Liver (tissue), 9 donors: ENCODE measurements around the gene KRTAP12-1. TPM values are rescaled to one million over a fixed set of nuclear protein-coding genes. Genes with fewer than 3 reads are reported as not detected.
A peak's percentile ranks its signal among the peaks of the same experiment; 100 is the strongest.

Source experiments
- DNase-seq: peaks from one replicate; pipeline ENCODE4 v3.0.0-alpha.2; 2017; ENCODE audit warnings: low spot score
- H3K27ac ChIP-seq, 2 donors: one replicate each; pipeline ENCODE4 v1.7.0; 2013; ENCODE audit warnings: inconsistent platforms in 2 of 2, low read length in 2 of 2, control low read depth in 1 of 2, low read depth in 1 of 2, mild to moderate bottlenecking in 1 of 2
- H3K27me3 ChIP-seq, 4 donors: one replicate each; pipeline versions ENCODE4 v1.6.1 to v1.7.0; 2013; ENCODE audit warnings: low read length in 3 of 4, inconsistent platforms in 1 of 4, mild to moderate bottlenecking in 1 of 4, moderate library complexity in 1 of 4; ENCODE audit not compliant: control insufficient read depth in 4 of 4, insufficient read depth in 4 of 4
- H3K36me3 ChIP-seq, 4 donors: one replicate each; pipeline versions ENCODE4 v1.6.1 to v1.7.0; 2013; ENCODE audit warnings: low read length in 3 of 4, mild to moderate bottlenecking in 3 of 4, low read depth in 1 of 4, moderate library complexity in 1 of 4; ENCODE audit not compliant: control insufficient read depth in 4 of 4, insufficient read depth in 3 of 4
- H3K4me1 ChIP-seq, 4 donors: one replicate each; pipeline versions ENCODE4 v1.6.1 to v1.7.0; 2013; ENCODE audit warnings: low read length in 3 of 4, mild to moderate bottlenecking in 3 of 4, moderate library complexity in 1 of 4; ENCODE audit not compliant: control insufficient read depth in 4 of 4, insufficient read depth in 4 of 4
- H3K4me3 ChIP-seq, 3 donors: one replicate each; pipeline versions ENCODE4 v1.6.1 to v1.7.0; 2013; ENCODE audit warnings: low read length in 3 of 3, control low read depth in 1 of 3, low read depth in 1 of 3, mild to moderate bottlenecking in 1 of 3
- H3K9ac ChIP-seq, 2 donors: one replicate each; pipeline ENCODE4 v1.7.0; 2013; ENCODE audit warnings: low read length in 2 of 2, mild to moderate bottlenecking in 2 of 2, moderate library complexity in 2 of 2, control low read depth in 1 of 2, low read depth in 1 of 2
- H3K9me3 ChIP-seq, 4 donors: one replicate each; pipeline versions ENCODE4 v1.6.1 to v1.7.0; 2013; ENCODE audit warnings: low read length in 3 of 4; ENCODE audit not compliant: control insufficient read depth in 4 of 4
- EGR1 ChIP-seq, 2 donors: IDR thresholded peaks; 2 replicates each; pipeline ENCODE4 v1.6.1; 2016 to 2018; ENCODE audit warnings: antibody characterized with exemption in 2 of 2, low read depth in 2 of 2
- FOXA1 ChIP-seq: IDR thresholded peaks from 2 replicates; pipeline ENCODE4 v1.6.1; 2016; ENCODE audit warnings: antibody characterized with exemption
- FOXA2 ChIP-seq: IDR thresholded peaks from 2 replicates; pipeline ENCODE4 v1.6.1; 2016; ENCODE audit warnings: antibody characterized with exemption
- GABPA ChIP-seq, 2 donors: IDR thresholded peaks in 1 of 2; conservative IDR thresholded peaks in 1 of 2; 2 replicates each; pipeline ENCODE4 v1.6.1; 2016; ENCODE audit warnings: antibody characterized with exemption in 2 of 2, mild to moderate bottlenecking in 1 of 2, moderate library complexity in 1 of 2
- HNF4A ChIP-seq, 2 donors: conservative IDR thresholded peaks; 2 replicates each; pipeline ENCODE4 v1.6.1; 2016; ENCODE audit warnings: antibody characterized with exemption in 2 of 2, mild to moderate bottlenecking in 2 of 2
- HNF4G ChIP-seq: IDR thresholded peaks from 2 replicates; pipeline ENCODE4 v1.6.1; 2016; ENCODE audit warnings: antibody characterized with exemption
- JUND ChIP-seq, 2 donors: IDR thresholded peaks; 2 replicates each; pipeline ENCODE4 v1.6.1; 2016; ENCODE audit warnings: antibody characterized with exemption in 2 of 2
- NR2F2 ChIP-seq: IDR thresholded peaks from 2 replicates; pipeline ENCODE4 v1.6.1; 2016; ENCODE audit warnings: antibody characterized with exemption
- RAD21 ChIP-seq, 2 donors: IDR thresholded peaks; 2 replicates each; pipeline ENCODE4 v1.6.1; 2016; ENCODE audit warnings: antibody characterized with exemption in 2 of 2, mild to moderate bottlenecking in 2 of 2
- RXRA ChIP-seq, 2 donors: IDR thresholded peaks; 2 replicates each; pipeline ENCODE4 v1.6.1; 2017 to 2018; ENCODE audit warnings: antibody characterized with exemption in 2 of 2, mild to moderate bottlenecking in 1 of 2
- SP1 ChIP-seq: IDR thresholded peaks from 2 replicates; pipeline ENCODE4 v1.6.1; 2018; ENCODE audit warnings: antibody characterized with exemption, mild to moderate bottlenecking
- TAF1 ChIP-seq: conservative IDR thresholded peaks from 2 replicates; pipeline ENCODE4 v1.6.1; 2016; ENCODE audit warnings: antibody characterized with exemption, mild to moderate bottlenecking
- YY1 ChIP-seq: IDR thresholded peaks from 2 replicates; pipeline ENCODE4 v1.6.1; 2016; ENCODE audit warnings: antibody characterized with exemption, mild to moderate bottlenecking
- WGBS: extraction: QIAGEN DNeasy Blood & Tissue Kit; methylation state at CpG from one replicate; pipeline ENCODE4 v1.1.7; 2013; 5-methylcytosine and 5-hydroxymethylcytosine counted together
- polyA plus RNA-seq, 2 donors: library from polyadenylated mRNA; stranded (reverse) in 1 of 2; unstranded in 1 of 2; fragments of 200-250 nt in 1 of 2; fragments of >200 nt in 1 of 2; fragmentation: Nextera tagmentation in 1 of 2; extraction: Ambion mirVana in 1 of 2; gene quantifications; one replicate each; pipeline versions ENCODE4 v1.2.1 to v1.2.3, GENCODE V29; 2013 to 2015
- total RNA-seq, 2 donors: library from RNA; depleted of rRNA; stranded (reverse); fragments of >200 nt; gene quantifications; one replicate each; pipeline ENCODE4 v1.2.3, GENCODE V29; 2014
- TF ChIP-seq, protein P1 (sequence below): fragments of 150-350 bp; IDR thresholded peaks from 2 replicates; pipeline ENCODE4 v1.5.1; 2017; ENCODE audit warnings: improper control_type of control experiment, low read depth, low read length; ENCODE audit not compliant: missing input control
- TF ChIP-seq, protein P2 (sequence below): IDR thresholded peaks from 2 replicates; pipeline ENCODE4 v1.6.1; 2016; ENCODE audit warnings: antibody characterized with exemption
- TF ChIP-seq, protein P3 (sequence below): IDR thresholded peaks from 2 replicates; pipeline ENCODE4 v1.6.1; 2016; ENCODE audit warnings: antibody characterized with exemption, mild to moderate bottlenecking
- TF ChIP-seq, protein P4 (sequence below): IDR thresholded peaks from 2 replicates; pipeline ENCODE4 v1.6.1; 2016; ENCODE audit warnings: antibody characterized with exemption
- donor health status: healthy.
- donor health status: healthy.
- donor health status: healthy.
- donor health status: healthy.
- donor health status: healthy.

KRTAP12-1 gene
- total and polyA plus RNA-seq, 4 donors, result not detected

DNA sequence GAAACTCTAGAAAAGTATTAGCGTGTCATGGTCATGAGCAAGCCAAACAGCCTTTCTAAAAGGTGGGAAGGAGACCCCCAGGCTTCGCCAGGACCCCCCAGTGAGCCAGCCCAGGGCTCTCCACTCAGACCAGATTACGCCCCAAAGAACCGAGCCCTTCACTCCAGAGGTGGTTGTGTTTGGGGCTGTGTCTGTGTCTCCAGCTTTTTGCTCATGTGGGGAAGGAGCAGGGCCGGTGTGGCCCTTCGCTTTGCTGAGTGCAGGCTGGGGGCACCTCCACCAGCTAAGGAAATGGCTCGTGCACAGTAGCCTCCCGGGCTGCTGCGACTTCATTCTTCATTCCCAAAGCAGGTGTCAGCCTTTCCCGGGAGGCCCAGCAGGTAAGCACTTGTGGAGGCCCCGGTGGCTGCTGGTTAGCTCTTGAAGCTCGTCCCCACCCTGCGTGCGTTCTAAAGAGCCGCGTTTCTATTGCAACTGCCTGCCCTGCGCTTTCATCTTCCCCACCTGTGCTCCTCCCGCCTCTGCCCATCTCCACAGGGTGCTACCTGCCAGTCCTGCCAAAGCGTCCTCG, 28.9 kb upstream of the KRTAP12-1 start:
- 4% methylated on average over 20 of the region's 20 CpGs for WGBS
- Histone ChIP-seq H3K4me3 (no peak overlapping the region), H3K27me3 (peaks cover 4 to 39% (median 14%) of the 10 kb centered on the region in 4 donors)

DNA sequence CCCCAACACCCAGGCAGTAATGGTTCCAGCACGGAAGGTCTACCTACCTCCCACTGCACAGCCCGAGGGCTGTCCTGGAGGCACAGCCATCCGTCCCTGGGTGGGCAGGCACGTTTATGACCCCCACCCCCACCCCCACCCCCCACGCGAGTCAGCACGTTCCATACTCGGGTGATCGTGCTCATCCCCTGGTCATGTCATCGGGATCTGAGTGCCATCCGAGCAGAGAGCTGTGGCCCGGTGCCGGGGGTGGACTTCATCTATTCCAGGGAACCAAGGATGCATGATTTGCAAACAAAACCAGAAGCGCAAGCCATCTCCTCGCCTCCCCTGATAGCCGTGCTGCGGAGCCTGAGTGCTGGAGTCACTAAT, 28.3 kb upstream of the KRTAP12-1 start:
- H3K36me3 ChIP-seq, result no peaks in the 10 kb centered on the region
- H3K27me3 ChIP-seq, result peaks cover 4 to 36% (median 14%) of the 10 kb centered on the region in 4 donors
- peak; percentile 25 for DNase-seq
- no peaks in the 10 kb centered on the region for H3K9me3 ChIP-seq
- TF ChIP-seq FOXA1 (no peak), FOXA2 (no peak), RXRA (IDR thresholded peaks at IDR 0.05) (no peak), EGR1 (IDR thresholded peaks at IDR 0.05; ENCODE audit: low read depth in 2 of 2) (no peak)
- TF ChIP-seq, protein P1, sequence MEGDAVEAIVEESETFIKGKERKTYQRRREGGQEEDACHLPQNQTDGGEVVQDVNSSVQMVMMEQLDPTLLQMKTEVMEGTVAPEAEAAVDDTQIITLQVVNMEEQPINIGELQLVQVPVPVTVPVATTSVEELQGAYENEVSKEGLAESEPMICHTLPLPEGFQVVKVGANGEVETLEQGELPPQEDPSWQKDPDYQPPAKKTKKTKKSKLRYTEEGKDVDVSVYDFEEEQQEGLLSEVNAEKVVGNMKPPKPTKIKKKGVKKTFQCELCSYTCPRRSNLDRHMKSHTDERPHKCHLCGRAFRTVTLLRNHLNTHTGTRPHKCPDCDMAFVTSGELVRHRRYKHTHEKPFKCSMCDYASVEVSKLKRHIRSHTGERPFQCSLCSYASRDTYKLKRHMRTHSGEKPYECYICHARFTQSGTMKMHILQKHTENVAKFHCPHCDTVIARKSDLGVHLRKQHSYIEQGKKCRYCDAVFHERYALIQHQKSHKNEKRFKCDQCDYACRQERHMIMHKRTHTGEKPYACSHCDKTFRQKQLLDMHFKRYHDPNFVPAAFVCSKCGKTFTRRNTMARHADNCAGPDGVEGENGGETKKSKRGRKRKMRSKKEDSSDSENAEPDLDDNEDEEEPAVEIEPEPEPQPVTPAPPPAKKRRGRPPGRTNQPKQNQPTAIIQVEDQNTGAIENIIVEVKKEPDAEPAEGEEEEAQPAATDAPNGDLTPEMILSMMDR, result no peak
- H3K4me1 ChIP-seq, result peaks cover 2 to 11% (median 6%) of the 10 kb centered on the region in 4 donors
- no peak overlapping the region for H3K27ac ChIP-seq
- no peak overlapping the region for H3K9ac ChIP-seq
- 4% methylated on average over 17 of the region's 17 CpGs for WGBS
- H3K4me3 ChIP-seq, result no peak overlapping the region

More for the DNA sequence above, 28.9 kb upstream of the KRTAP12-1 start:
- Histone ChIP-seq H3K36me3 (no peaks in the 10 kb centered on the region), H3K27ac (no peak overlapping the region), H3K9ac (no peak overlapping the region), H3K4me1 (peaks cover 2 to 11% (median 6%) of the 10 kb centered on the region in 4 donors), H3K9me3 (no peaks in the 10 kb centered on the region)
- peak; percentile 27 for DNase-seq
- no peak for TF ChIP-seq HNF4G
- TF ChIP-seq NR2F2, result no peak
- TF ChIP-seq, protein P2, sequence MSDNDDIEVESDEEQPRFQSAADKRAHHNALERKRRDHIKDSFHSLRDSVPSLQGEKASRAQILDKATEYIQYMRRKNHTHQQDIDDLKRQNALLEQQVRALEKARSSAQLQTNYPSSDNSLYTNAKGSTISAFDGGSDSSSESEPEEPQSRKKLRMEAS, result no peak
- no peak for TF ChIP-seq FOXA1
- TF ChIP-seq, protein P1, result no peak
- TF ChIP-seq YY1, result no peak
- no peak for TF ChIP-seq EGR1 (IDR thresholded peaks at IDR 0.05; ENCODE audit: low read depth in 2 of 2)
- no peak for TF ChIP-seq SP1
- TF ChIP-seq, protein P3, sequence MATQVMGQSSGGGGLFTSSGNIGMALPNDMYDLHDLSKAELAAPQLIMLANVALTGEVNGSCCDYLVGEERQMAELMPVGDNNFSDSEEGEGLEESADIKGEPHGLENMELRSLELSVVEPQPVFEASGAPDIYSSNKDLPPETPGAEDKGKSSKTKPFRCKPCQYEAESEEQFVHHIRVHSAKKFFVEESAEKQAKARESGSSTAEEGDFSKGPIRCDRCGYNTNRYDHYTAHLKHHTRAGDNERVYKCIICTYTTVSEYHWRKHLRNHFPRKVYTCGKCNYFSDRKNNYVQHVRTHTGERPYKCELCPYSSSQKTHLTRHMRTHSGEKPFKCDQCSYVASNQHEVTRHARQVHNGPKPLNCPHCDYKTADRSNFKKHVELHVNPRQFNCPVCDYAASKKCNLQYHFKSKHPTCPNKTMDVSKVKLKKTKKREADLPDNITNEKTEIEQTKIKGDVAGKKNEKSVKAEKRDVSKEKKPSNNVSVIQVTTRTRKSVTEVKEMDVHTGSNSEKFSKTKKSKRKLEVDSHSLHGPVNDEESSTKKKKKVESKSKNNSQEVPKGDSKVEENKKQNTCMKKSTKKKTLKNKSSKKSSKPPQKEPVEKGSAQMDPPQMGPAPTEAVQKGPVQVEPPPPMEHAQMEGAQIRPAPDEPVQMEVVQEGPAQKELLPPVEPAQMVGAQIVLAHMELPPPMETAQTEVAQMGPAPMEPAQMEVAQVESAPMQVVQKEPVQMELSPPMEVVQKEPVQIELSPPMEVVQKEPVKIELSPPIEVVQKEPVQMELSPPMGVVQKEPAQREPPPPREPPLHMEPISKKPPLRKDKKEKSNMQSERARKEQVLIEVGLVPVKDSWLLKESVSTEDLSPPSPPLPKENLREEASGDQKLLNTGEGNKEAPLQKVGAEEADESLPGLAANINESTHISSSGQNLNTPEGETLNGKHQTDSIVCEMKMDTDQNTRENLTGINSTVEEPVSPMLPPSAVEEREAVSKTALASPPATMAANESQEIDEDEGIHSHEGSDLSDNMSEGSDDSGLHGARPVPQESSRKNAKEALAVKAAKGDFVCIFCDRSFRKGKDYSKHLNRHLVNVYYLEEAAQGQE, result no peak
- no peak for TF ChIP-seq RAD21 (IDR thresholded peaks at IDR 0.05)
- TF ChIP-seq HNF4A (conservative IDR thresholded peaks at IDR 0.05), result no peak
- no peak for TF ChIP-seq TAF1
- no peak for TF ChIP-seq RXRA (IDR thresholded peaks at IDR 0.05)
- TF ChIP-seq GABPA (IDR thresholded peaks at IDR 0.05 in 1 of 2, conservative IDR thresholded peaks at IDR 0.05 in 1 of 2), result no peak
- TF ChIP-seq, protein P4, sequence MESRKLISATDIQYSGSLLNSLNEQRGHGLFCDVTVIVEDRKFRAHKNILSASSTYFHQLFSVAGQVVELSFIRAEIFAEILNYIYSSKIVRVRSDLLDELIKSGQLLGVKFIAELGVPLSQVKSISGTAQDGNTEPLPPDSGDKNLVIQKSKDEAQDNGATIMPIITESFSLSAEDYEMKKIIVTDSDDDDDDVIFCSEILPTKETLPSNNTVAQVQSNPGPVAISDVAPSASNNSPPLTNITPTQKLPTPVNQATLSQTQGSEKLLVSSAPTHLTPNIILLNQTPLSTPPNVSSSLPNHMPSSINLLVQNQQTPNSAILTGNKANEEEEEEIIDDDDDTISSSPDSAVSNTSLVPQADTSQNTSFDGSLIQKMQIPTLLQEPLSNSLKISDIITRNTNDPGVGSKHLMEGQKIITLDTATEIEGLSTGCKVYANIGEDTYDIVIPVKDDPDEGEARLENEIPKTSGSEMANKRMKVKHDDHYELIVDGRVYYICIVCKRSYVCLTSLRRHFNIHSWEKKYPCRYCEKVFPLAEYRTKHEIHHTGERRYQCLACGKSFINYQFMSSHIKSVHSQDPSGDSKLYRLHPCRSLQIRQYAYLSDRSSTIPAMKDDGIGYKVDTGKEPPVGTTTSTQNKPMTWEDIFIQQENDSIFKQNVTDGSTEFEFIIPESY, result no peak
- TF ChIP-seq FOXA2, result no peak
- TF ChIP-seq JUND (IDR thresholded peaks at IDR 0.05), result no peak
